Subcutaneous adipose tissue (tissue), 4 donors: Measurements from ENCODE around the gene NMRK1. TPM values are rescaled to one million over a fixed set of nuclear protein-coding genes. Genes with fewer than 3 reads are reported as not detected.

ENCODE experiments used
- CTCF ChIP-seq: fragments of 450-650 bp; IDR thresholded peaks from one replicate; pipeline ENCODE4 v1.5.1; 2016; ENCODE audit warnings: low read depth, mild to moderate bottlenecking, control low read depth, antibody characterized with exemption, moderate library complexity
- total RNA-seq, 4 donors: library from RNA; depleted of rRNA; stranded (reverse); fragments of >200 nt; gene quantifications; one replicate each; pipeline ENCODE4 v1.1.0, GENCODE V29; 2016

Gene NMRK1
- total RNA-seq, 4 donors from 2014 or later, result 23.6 to 44.1 (median 29.3) TPM

- no peak for TF ChIP-seq CTCF
Measured at GRCh38 chr9:75102177-75102790, 14.3 kb upstream of the NMRK1 start.

- no peak for TF ChIP-seq CTCF
Measured at GRCh38 chr9:75101004-75101588, 13.1 kb upstream of the NMRK1 start.

- no peak for TF ChIP-seq CTCF
Measured at GRCh38 chr9:75096796-75097195, 8.8 kb upstream of the NMRK1 start.

GRCh38 chr9:75092766-75093165, 4.8 kb upstream of the NMRK1 start:
- no peak for TF ChIP-seq CTCF

- no peak for TF ChIP-seq CTCF
Measured at GRCh38 chr9:75090579-75090978, 2.6 kb upstream of the NMRK1 start.

GRCh38 chr9:75089373-75089766, 1.4 kb upstream of the NMRK1 start:
- no peak for TF ChIP-seq CTCF

- TF ChIP-seq CTCF, result no peak
Measured at GRCh38 chr9:75088646-75089372, 854 bp upstream of the NMRK1 start.
